GM19467 (cell line): ENCODE measurements around the gene GATA2.

Source experiments
- ATAC-seq: cut with Tn5 transposase; IDR thresholded peaks from one replicate; pipeline ENCODE4 v1.9.1; 2021; ENCODE audit warnings: mild to moderate bottlenecking, moderate library complexity; ENCODE audit not compliant: unreplicated experiment

GATA2 gene

GRCh38 chr3:128492671-128493569, at the start of gene GATA2:
Gene GATA2, minus strand, starts transcription at chr3:128493201. Its CDS starts 6,170 bp downstream, at chr3:128487031.
- ATAC-seq: no peak

GRCh38 chr3:128541246-128541645, 48.2 kb upstream of the GATA2 start:
- ATAC-seq: no peak

GRCh38 chr3:128539376-128539775, 46.4 kb upstream of the GATA2 start:
- no peak for ATAC-seq

GRCh38 chr3:128537091-128537703, 44.2 kb upstream of the GATA2 start:
- ATAC-seq: no peak

GRCh38 chr3:128532012-128532983, 39.3 kb upstream of the GATA2 start:
- no peak for ATAC-seq

- no peak for ATAC-seq
Measured at GRCh38 chr3:128524374-128525299, 31.6 kb upstream of the GATA2 start.

- no peak for ATAC-seq
Measured at GRCh38 chr3:128523591-128523990, 30.6 kb upstream of the GATA2 start.

GRCh38 chr3:128521715-128522114, 28.7 kb upstream of the GATA2 start:
- no peak for ATAC-seq

- ATAC-seq: no peak
Measured at GRCh38 chr3:128518587-128519490, 25.8 kb upstream of the GATA2 start.

- ATAC-seq: no peak
Measured at GRCh38 chr3:128517648-128518047, 24.6 kb upstream of the GATA2 start.

GRCh38 chr3:128515967-128516366, 23.0 kb upstream of the GATA2 start:
- no peak for ATAC-seq

GRCh38 chr3:128508852-128509251, 15.9 kb upstream of the GATA2 start:
- ATAC-seq: no peak

- no peak for ATAC-seq
Measured at GRCh38 chr3:128506754-128507153, 13.8 kb upstream of the GATA2 start.

- ATAC-seq: no peak
Measured at GRCh38 chr3:128505771-128506170, 12.8 kb upstream of the GATA2 start.

- no peak for ATAC-seq
Measured at GRCh38 chr3:128504963-128505730, 12.1 kb upstream of the GATA2 start.

GRCh38 chr3:128504533-128504915, 11.5 kb upstream of the GATA2 start:
- no peak for ATAC-seq

- no peak for ATAC-seq
Measured at GRCh38 chr3:128503751-128504532, 10.9 kb upstream of the GATA2 start.
